ENCODE measurements around the gene ZNF14.

The ZNF14 gene

DNA sequence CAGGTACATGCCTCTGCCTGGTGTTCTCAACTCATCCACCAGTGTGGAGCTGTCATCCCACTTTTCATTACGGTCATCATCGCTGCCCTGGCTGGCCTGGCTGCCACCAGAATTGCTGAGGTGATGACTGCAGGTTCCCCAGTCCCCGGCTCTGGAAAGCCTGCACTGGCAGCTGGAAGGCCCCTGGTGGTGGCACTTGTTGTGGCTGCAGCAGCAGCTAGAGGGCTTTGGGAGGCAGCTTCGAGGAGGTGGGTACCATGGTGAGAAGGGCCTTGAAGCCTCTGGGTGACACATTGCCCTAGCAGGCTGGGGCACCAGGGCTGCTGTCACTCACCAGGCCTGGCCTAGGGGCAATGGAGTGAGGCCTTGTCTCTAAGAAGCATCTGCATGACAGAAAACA is 25.3 kb upstream of the ZNF14 start:
- no peak overlapping the region for H3K27ac ChIP-seq (replicated peaks)
- H3K4me3 ChIP-seq (replicated peaks; ENCODE audit: insufficient read depth, low read length): no peak overlapping the region
- DNase-seq (ENCODE audit: low read depth in 1 of 2, low spot score in 1 of 2): no peak
- H3K27me3 ChIP-seq (ENCODE audit: insufficient read depth, poor library complexity, severe bottlenecking): no peaks in the 10 kb centered on the region
- TF ChIP-seq, protein P1, sequence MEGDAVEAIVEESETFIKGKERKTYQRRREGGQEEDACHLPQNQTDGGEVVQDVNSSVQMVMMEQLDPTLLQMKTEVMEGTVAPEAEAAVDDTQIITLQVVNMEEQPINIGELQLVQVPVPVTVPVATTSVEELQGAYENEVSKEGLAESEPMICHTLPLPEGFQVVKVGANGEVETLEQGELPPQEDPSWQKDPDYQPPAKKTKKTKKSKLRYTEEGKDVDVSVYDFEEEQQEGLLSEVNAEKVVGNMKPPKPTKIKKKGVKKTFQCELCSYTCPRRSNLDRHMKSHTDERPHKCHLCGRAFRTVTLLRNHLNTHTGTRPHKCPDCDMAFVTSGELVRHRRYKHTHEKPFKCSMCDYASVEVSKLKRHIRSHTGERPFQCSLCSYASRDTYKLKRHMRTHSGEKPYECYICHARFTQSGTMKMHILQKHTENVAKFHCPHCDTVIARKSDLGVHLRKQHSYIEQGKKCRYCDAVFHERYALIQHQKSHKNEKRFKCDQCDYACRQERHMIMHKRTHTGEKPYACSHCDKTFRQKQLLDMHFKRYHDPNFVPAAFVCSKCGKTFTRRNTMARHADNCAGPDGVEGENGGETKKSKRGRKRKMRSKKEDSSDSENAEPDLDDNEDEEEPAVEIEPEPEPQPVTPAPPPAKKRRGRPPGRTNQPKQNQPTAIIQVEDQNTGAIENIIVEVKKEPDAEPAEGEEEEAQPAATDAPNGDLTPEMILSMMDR (IDR thresholded peaks at IDR 0.05; ENCODE audit: insufficient read depth, low read length): no peak
- TF ChIP-seq, protein P2, sequence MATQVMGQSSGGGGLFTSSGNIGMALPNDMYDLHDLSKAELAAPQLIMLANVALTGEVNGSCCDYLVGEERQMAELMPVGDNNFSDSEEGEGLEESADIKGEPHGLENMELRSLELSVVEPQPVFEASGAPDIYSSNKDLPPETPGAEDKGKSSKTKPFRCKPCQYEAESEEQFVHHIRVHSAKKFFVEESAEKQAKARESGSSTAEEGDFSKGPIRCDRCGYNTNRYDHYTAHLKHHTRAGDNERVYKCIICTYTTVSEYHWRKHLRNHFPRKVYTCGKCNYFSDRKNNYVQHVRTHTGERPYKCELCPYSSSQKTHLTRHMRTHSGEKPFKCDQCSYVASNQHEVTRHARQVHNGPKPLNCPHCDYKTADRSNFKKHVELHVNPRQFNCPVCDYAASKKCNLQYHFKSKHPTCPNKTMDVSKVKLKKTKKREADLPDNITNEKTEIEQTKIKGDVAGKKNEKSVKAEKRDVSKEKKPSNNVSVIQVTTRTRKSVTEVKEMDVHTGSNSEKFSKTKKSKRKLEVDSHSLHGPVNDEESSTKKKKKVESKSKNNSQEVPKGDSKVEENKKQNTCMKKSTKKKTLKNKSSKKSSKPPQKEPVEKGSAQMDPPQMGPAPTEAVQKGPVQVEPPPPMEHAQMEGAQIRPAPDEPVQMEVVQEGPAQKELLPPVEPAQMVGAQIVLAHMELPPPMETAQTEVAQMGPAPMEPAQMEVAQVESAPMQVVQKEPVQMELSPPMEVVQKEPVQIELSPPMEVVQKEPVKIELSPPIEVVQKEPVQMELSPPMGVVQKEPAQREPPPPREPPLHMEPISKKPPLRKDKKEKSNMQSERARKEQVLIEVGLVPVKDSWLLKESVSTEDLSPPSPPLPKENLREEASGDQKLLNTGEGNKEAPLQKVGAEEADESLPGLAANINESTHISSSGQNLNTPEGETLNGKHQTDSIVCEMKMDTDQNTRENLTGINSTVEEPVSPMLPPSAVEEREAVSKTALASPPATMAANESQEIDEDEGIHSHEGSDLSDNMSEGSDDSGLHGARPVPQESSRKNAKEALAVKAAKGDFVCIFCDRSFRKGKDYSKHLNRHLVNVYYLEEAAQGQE (IDR thresholded peaks at IDR 0.05; ENCODE audit: insufficient replicate concordance, low read depth): no peak
- TF ChIP-seq POLR2AphosphoS5 (IDR thresholded peaks at IDR 0.05; ENCODE audit: low read depth): no peak
- TF ChIP-seq SPI1 (IDR thresholded peaks at IDR 0.05; ENCODE audit: borderline replicate concordance, low read depth): no peak
- TF ChIP-seq GABPA (IDR thresholded peaks at IDR 0.05; ENCODE audit: low read depth): no peak

DNA sequence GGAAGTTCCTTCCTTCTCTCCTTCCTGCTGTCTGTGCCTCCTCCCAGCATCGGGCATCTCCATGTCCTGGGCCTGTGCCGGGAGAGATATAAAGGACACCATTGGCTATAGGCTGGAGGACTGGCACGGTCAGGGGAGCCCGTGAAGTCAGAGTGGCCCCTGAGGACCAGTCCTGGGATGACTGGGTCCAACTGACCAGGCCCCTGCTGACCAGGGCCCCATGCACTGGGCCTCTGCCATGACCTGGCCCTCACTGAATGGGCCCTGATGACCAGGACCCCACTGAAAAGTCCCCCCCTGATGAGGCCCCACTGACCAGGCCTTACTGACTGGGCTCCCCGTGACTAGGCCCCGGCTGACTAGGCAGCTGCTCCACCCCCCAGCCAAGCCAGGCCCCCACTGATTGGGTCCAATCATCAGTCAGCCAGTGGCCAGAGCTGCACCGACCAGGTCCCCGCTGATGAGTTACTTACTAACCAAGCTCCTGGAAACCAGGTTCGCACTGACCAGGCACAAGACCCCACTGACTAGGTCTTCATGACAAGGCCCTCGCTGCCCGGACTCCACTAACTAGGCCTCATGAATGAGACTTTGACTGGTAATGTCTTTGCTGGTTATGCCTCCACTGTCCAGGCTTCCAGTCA is 20.0 kb upstream of the ZNF14 start:
- Histone ChIP-seq H3K27me3 (ENCODE audit: insufficient read depth, poor library complexity, severe bottlenecking) (no peaks in the 10 kb centered on the region), H3K4me3 (replicated peaks; ENCODE audit: insufficient read depth, low read length) (no peak overlapping the region), H3K27ac (replicated peaks) (no peak overlapping the region)
- no peak for TF ChIP-seq GABPA (IDR thresholded peaks at IDR 0.05; ENCODE audit: low read depth)
- DNase-seq (ENCODE audit: low read depth in 1 of 2, low spot score in 1 of 2): no peak

DNA sequence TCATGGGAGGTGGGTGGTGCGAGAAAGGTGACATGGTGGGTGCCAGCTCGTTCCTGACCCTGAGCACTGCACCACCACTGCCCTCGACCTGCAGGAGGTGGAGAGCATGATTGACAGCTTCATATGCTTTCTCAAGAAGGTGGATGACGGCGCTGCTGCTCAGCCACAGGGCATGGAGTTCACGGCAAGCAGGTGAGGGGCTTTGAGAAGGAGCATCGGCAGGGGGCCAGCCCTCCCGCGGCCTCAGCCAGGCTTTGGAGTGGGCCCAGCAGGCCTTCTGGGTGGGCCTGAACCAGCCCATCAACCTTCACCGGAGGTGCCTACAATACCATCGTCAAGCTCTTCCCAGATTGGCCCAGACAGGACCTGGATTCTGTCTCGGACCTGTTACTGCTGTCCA is 18.9 kb upstream of the ZNF14 start:
- Histone ChIP-seq H3K27ac (replicated peaks) (no peak overlapping the region), H3K27me3 (ENCODE audit: insufficient read depth, poor library complexity, severe bottlenecking) (no peaks in the 10 kb centered on the region), H3K4me3 (replicated peaks; ENCODE audit: insufficient read depth, low read length) (no peak overlapping the region)
- DNase-seq (ENCODE audit: low read depth in 1 of 2, low spot score in 1 of 2): no peak
- no peak for TF ChIP-seq GABPA (IDR thresholded peaks at IDR 0.05; ENCODE audit: low read depth)
- no peak for TF ChIP-seq SPI1 (IDR thresholded peaks at IDR 0.05; ENCODE audit: borderline replicate concordance, low read depth)
- TF ChIP-seq, protein P1 (IDR thresholded peaks at IDR 0.05; ENCODE audit: insufficient read depth, low read length): no peak
- no peak for TF ChIP-seq POLR2AphosphoS5 (IDR thresholded peaks at IDR 0.05; ENCODE audit: low read depth)
- TF ChIP-seq, protein P2 (IDR thresholded peaks at IDR 0.05; ENCODE audit: insufficient replicate concordance, low read depth): no peak

DNA sequence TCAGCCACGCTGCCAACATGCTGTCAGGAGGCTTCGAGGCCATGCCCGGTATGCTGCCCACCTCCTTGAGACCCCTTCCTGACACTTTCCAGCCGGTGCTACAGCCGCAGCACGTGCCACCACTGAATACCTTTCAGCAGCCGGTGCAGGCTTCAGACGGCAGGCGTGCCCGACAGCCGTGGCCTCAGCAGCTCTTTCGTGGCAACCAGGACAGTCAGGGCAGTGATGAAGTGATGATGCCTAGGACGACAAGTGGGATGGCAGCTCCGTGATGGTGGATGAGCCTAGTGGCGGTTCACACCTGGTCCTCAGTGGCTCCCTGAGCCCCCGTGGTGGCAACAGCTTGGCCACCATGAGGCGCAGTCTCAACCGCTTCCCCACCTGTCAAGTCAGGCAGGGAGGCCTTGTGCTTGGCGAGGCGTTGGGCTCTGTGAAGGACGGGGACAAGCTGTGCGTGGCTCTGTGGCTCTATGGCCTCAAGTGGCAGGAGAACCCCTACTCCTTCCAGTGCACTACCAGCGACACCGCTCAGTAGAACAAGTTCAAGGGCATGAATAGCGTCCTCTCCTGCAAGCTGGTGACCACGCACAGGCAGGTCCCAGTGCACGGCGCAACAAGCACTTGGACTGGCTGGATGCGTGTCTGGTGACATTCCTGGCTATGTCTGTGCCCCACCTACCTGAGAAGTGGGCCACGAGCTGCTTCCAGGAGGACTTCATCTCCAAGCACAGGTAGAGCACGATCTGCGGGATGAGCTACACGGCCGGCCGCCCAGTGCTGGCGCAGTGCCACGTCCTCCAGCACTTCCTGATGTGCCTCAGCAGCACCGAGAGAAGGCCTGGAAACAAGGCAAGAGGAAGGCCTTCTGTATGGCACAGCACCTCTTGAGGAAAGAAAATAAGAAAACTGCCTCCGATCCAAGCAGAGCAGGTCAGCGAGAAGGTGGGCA is 18.2 kb upstream of the ZNF14 start:
- DNase-seq (ENCODE audit: low read depth in 1 of 2, low spot score in 1 of 2): no peak
- Histone ChIP-seq H3K4me3 (replicated peaks; ENCODE audit: insufficient read depth, low read length) (no peak overlapping the region), H3K27ac (replicated peaks) (no peak overlapping the region), H3K27me3 (ENCODE audit: insufficient read depth, poor library complexity, severe bottlenecking) (no peaks in the 10 kb centered on the region)
- TF ChIP-seq, protein P1 (IDR thresholded peaks at IDR 0.05; ENCODE audit: insufficient read depth, low read length): no peak
- TF ChIP-seq SPI1 (IDR thresholded peaks at IDR 0.05; ENCODE audit: borderline replicate concordance, low read depth) (no peak), POLR2AphosphoS5 (IDR thresholded peaks at IDR 0.05; ENCODE audit: low read depth) (no peak), GABPA (IDR thresholded peaks at IDR 0.05; ENCODE audit: low read depth) (no peak)
- TF ChIP-seq, protein P2 (IDR thresholded peaks at IDR 0.05; ENCODE audit: insufficient replicate concordance, low read depth): no peak

Data from HL-60 (cell line).